Effector CD4-positive, alpha-beta T cell (primary cell): ENCODE data around the gene OBSL1.

Source experiments
- DNase-seq: peaks from one replicate; pipeline ENCODE4 v3.0.0-alpha.2; 2020

OBSL1 gene

DNA sequence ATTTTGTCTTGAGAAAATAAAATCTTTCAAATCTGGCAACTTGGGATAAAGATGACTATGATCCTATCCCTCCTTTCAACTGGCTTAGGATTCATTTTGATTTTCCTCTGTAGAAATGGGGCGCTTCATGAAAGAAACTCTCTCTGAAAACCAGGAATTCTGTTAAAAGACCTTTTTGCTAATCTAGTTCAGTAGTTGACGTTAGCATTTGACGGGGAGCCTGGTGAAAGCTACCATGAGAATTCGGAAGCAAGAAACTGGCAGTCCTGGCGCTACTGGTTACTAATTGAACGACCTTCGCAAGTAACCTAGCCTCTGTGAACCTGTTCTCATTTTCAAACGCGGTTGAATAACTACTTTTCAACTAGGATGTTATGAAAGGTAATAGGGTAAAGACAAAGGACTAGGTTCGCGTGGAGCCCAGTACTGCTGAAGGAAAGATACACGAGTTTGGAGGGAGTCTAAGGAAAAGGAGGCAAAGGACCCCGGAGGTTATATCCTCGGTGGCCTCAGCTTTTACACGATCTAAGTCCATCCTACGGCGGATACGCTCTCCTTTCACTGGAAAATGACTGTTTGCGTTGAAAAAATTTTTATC, 25.7 kb upstream of the OBSL1 start:
- DNase-seq, result no peak

DNA sequence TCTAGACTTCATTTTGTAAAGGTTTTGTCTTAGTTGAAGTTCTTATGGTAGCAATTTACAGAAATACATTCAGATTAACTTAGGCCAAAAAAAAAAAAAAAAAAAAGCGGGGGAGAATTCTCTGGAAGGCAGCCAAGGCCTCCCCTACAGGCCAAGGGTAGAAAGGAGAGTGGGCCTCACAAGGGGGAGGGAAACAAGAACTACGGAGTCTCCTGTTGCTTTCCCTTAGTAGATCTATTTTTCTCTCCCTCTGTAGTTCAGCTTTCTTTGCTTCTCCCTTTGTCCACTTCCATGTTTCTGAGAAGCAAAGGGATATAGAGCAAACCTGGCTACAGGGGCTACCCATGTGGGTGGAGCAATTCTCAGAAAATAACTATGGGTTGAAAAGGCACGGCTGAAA, 23.9 kb upstream of the OBSL1 start:
- no peak for DNase-seq

DNA sequence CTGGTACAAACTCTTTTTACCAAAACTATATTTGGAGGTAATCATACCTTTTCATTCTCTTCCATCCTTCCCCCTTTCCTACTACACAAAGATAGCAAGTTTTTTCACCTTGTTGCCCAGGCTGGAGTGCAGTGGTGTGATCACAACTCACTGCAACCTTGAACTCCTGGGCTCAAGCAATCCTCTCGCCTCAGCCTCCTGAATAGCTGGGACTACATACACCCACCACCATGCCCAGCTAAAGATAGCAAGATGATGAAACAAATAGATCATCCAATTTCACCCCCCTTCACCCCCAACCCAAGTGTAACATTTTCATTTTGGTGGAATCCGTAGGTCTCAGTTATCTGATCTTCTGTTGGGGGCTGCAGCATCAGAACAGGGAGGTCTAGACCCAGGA, 21.8 kb upstream of the OBSL1 start:
- no peak for DNase-seq

DNA sequence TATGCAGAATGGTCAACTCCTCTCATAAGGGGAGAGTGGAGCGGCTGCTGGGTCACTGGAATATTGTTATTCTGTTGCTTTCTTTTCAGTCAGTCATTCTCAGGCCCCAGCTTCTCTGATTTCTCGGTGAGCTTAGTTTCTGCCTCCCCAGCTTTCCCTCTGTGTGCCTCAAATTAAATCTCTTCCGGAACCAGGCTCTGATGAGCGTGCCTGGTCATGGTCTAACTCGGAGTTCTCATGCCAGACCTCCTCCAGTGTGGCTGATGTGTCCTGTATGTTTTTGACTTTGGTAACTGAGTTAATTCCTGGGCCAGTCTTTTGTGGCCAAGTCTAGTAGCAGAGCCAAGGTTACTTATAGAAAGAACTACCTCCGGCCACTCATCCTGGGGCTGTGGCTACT, 21.4 kb upstream of the OBSL1 start:
- no peak for DNase-seq

DNA sequence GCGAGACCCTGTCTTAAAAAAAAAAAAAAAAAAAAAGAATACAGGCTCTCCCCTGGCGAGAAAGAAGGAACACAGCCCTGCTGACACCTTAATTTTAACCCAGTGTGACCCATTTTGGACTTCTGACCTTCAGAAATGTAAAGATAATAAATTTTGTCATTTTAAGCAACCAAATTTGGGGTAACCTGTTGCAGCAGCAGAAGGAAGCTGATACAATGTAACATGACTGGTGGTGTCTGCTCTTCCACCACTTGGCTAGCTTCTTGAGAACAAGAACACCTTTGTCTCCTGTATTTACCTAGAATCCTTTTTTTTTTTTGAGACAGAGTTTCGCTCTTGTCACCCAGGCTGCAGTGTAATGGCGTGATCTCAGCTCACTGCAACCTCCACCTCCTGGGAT, 19.8 kb upstream of the OBSL1 start:
- DNase-seq, result no peak

DNA sequence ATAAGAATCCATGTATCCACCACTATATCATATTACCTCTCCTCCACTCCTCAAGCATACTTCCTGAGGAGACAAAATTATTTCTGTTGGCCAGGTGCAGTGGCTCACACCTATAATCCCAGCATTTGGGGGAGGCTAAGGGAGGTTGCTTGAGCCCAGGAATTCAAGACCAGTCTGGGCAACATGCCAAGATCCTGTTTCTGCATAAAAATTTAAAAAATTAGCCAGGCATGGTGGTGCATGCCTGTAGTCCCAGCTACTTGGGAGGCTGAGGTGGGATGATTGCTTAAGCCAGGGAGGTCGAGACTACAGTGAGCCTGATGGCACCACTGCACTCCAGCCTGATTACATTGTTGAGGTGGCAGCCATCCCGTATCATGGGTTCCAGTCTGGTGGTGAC, 10.0 kb upstream of the OBSL1 start:
- DNase-seq, result no peak

DNA sequence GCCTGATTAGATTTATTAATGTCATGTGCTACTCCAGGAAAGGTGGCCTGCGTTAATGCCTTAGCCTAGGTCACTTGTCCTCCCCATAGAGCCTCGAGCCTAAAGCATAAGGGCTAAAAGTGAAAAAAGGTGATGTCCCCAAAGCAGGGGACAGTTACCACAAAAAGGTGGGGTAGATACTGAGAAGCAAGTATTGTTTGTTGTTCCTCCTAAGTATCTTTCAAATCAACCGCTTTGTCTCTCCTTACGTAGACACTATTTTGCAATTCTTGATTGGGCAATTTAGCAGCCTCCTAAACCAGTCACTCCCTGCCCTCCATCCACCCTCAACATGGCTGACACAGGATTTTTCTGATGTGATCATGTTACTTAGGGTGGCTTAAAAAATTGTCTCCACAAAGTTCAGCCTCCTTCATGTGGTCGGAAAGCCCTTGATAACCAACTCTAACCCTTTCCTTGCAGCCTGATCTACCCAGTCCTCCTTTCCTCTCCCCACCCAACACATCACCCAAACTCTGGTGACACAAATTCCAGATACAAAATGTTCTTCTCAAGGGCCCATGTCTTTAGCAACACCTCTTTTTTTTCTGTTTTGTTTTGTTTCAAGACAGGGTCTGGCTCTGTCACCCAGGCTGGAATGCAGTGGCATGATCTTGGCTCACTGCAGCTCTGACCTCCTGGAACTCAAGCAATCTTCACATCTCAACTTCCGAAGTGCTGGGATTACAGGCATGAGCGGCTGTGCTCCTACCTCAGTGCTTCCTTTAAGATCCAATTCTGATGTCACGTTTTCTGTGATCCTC, 7.7 kb upstream of the OBSL1 start:
- DNase-seq, result no peak

DNA sequence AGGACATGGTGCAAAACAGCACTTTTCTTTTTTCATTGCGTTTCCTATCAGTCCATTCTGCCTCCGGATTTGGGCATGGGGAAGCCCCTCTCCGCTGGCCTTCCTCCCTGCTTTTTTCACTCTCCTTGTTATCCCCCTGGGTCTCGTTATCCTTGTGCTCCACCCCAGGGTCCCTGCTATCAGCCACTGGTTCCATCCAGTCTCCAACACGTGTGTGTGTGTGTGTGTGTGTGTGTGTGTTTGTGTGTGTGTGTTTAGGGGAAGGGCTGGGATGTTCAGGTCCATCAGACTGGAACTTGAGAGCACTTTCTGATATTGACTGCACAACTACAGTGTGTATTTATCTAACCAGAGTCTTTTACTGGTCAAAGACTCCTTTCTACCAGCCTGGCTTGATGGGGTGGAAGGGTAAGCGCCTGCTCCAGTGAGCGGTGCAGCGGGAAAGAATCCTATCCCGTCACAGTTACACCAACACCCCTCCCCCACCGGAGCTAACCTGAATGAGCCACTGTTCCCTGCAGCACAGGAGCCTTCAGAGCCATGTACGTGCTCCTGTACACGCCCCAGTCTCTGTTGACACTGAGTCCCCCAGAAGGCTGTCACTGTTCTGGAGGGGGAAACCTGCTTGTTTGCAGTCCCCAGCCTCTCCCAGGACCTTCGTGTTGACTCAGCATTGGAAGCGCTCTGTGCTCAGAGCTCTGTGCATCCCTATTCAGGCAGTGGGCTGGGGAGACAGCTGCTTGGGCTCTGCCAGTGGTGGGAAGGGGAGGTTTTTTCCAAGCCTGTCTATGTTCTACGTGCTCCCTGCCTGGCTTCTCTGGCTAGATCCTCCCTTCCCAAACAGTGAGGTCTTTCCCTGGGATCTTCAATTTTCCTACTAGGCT, 5.4 kb upstream of the OBSL1 start:
- DNase-seq, result no peak

DNA sequence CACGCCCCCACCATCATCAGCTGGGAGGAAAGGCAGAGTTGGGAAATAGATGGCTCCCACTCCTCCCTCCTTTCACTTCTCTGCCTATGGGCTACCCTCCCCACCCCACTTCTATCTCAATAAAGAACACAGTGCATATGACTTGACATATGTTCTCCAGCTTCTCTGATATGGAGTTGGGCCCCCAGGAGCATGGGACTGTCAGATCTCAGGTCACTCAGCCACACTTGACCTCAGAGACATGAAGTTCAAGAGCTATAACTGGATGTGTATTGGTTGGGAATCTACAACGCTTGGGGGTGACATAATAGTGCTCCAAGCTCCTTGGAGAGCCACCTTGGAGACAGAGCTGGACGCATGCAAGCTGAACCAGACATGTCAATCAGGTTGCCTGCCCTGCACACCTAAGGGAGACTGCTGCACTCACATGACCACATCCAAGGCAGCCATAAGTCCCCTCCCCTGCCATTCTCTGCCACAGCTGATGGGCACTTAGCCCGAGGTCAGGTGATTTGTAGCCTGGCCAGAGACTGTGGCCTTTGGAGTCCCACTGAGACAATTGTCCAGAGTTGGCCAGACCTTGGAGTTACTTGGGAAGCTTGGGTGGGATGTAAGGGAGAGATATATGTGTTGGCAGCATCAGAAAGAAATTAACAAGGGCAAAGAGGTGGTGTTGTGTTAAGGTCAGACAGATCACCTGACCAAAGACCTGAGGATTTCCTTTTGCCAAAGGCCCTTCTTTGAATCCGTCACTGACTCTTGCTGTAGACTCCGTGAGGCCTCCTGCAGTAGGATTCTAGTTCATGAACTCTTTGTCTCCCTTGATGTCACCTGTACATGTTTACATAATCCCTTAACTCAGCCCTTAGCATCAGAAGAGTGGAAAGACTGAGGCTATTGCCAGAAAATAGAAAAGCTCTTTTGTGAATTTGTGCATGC, 4.5 kb upstream of the OBSL1 start:
- no peak for DNase-seq

DNA sequence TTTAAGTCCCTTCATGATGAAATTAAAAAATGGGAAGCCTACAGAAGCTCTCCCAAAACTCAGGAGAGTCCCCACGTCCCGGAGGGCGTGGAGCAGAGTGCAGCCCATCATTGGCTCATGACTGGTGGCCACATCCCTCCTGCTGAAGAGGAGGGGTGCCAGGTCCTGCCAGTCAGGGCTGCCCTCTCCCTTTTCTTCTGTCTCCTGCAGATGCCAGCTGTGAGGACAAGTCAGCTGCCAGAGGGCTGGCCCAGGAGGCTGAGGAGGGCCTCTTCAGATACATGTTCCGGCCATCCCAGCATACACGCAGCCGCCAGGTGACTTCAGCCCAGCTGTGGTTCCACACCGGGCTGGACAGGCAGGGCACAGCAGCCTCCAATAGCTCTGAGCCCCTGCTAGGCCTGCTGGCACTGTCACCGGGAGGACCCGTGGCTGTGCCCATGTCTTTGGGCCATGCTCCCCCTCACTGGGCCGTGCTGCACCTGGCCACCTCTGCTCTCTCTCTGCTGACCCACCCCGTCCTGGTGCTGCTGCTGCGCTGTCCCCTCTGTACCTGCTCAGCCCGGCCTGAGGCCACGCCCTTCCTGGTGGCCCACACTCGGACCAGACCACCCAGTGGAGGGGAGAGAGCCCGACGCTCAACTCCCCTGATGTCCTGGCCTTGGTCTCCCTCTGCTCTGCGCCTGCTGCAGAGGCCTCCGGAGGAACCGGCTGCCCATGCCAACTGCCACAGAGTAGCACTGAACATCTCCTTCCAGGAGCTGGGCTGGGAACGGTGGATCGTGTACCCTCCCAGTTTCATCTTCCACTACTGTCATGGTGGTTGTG, 3.4 kb upstream of the OBSL1 start:
- DNase-seq, result no peak

DNA sequence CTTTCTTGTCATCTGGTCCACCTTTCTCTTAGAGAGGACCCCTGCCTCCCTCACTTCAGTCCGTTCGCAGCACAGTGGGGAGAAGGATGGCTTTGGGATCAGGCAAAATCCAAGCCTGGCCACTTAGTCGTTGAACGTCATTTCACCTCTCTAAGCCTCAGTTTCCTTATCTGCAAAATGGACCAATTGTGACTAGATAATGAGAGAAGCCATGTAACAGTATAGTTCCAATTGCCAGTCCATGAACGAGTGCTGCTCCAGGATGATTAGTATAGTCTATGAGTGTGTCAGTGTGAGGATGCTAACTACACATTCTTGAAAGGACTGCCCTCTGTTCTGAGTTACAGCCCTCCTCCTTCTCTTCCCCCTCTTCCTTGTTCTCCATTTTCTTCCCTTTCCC, 1.8 kb upstream of the OBSL1 start:
- no peak for DNase-seq

DNA sequence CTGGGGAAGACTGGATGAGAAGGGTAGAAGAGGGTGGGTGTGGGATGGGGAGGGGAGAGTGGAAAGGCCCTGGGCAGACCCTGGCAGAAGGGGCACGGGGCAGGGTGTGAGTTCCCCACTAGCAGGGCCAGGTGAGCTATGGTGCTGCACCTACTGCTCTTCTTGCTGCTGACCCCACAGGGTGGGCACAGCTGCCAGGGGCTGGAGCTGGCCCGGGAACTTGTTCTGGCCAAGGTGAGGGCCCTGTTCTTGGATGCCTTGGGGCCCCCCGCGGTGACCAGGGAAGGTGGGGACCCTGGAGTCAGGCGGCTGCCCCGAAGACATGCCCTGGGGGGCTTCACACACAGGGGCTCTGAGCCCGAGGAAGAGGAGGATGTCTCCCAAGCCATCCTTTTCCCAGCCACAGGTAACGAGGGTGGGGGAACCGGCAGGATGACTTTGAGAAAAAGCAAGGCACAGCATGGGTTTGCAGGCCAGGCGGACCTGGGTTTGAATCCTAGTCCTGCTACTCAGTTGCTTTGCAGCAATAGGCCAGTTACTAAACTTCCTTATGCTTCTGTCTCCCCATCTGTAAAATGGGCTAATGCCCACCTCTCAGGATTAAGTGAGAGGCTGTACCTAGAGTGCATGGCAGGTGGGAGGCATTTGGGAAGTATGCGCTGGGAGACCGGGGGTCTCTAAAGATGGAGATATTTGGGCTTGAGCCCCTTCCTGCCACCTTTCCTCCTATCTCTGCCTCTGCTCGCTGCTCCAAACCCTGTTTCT, 1.1 kb upstream of the OBSL1 start, which contains the start of gene INHA:
Gene INHA, plus strand, starts transcription at position 74 of the 765 bp plus-strand sequence. Its CDS starts 65 bp downstream, at position 139.
- no peak for DNase-seq

DNA sequence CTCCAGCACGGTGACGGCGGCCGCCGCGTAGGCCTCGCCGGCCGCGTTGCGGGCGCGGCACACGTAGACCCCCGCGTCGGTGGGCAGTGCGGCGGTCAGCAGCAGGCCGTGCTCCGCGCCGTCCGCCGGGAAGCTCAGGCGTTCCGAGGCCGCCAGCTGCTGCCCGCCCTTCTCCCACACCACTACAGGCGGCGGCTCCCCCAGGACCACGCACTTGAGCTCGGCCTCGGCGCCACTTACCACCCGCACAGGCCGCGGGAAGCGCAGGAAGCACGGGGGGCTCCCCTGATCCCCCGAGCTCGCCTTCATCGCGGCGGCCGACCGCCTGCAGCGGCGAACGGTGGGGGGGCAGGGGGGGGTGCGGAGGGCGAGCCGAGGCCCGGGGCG, 422 bp downstream of the OBSL1 start:
- no peak for DNase-seq

DNA sequence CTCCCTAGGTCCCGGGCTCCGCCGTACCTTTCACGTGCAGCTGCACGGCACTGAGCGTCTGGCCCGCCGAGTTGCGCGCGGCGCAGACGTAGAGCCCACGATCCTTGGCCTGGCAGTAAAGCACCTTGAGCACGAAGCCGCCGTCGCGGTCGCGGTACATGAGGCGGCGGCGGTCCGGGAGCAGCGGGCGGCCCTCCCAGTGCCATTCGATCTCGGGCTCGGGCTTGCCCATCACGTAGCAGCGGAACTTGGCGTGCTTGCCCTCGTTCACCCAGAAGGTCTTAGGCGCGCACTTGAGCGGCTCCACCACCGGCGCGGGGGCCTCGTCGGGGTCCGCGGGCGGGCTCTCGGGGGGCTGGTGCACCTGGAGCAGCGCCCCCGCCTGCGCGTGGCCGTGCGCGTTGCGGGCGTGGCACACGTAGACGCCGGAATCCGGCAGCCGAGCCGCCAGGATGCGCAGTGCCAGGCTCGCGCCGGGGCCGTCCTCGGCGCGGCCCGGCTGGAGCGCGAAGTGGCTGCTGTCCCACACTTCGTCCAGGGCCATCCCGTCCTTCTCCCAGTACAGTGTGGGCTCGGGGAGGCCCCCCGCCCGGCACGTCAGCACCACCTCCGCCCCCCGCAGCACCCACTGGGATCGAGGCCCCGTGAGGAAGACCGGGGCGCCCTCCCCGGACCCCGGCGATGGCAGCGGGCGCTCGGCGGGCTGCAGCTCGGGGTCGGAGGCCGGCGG, 980 bp downstream of the OBSL1 start:
- DNase-seq, result no peak

DNA sequence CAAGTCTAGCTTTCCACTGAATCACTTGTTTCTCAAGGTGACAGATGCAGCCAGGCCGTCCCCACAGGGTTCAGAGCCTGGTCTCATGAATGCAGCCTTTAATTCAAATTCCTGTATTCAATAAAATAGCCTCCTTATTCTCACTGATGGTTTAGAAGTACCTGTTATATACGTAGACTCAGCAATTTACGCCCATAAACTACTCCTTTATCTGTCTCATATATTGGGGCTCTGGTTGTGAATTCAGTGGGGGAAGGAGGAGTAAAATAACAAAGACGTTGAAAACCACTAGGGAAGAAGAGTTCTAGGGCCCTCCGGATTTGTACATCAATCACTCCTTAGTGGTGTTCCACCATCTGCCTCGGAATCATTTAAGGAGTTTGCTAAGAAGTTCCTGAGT, 1.7 kb downstream of the OBSL1 start:
- no peak for DNase-seq

DNA sequence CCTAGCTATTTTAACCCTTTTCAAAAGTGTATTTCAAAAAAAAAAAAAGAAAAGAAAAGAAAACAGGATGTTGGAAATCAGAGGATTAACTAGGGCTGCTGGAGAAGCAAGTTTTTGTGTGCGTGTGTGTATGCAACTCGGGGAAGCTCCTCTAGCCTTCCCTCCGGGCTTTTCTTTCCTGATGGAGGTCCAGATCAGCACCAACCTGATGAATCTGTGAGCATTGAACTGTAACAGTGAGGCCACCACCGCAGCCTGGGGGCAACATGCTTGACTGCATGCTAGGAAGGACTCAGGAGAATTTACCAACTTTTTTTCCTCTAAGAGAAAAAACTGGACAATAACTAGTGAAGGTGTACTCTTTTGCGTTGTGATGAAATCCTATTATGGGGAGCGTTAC, 2.3 kb downstream of the OBSL1 start:
- no peak for DNase-seq

DNA sequence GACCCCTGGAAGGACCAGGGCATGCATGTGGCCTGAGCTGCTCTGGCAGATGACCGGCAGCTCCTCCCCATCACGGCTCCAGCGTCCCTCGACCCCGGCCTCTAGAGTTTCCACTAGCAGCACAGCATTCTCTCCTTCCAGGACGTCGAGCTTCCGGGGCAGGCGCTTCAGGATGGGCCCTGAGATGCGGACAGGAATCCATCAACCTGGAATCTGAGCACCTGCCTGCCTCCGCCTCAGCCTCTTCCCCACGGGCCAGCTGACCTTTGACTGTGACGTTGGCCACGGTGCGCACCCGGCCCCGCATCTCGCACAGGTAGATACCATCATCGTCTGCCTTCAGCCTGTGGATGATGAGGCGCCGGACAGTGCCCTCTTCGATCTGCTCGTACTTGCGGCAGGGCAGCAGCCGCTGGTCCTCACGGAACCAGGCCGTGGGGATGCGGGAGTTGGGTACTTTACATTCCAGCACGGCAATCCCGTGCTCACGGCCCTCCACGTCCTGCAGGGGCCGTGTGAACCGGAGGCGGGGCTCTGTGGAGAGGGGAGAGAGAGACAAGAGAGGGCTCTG, 3.5 kb downstream of the OBSL1 start:
- DNase-seq, result no peak

DNA sequence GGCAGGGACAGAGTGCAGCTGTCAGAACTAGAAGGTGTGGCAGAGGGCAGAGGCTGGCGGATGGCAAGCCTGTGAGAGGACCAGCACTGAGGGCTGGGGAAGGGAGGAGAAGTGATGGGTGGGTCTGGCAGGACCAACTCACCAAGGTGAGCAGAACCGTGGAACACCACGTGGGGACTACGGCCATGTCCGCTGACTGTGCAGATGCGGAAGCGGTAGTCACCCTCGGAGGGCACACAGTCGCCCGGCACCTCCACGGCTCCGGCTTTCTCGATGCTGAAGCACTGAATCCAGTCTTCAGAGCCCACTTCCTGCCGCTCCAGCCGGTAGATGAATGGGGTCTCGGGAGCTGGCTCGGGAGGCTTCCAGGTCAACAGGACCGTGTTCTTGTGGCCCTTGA, 4.2 kb downstream of the OBSL1 start:
- no peak for DNase-seq

DNA sequence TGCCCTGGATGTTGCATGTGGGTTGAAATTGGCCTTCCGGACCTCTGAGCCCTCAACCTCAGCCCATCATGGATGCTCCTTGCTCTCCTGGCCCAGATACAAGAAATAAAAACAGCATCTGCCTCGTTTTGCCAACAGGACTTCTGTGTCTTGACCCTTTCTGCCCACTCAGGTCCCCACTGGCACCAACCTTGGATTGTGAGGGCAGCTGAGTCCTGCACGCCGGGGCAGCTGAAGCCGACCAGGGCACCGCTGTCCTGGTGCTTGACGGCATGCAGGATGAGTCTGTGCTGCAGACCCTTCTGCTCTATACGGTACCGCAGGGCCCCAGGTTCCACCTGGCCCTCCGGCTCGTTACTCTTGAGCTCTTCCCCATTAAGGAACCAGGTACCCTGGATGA, 4.7 kb downstream of the OBSL1 start:
- no peak for DNase-seq
